TTC549 (cell line): ENCODE measurements around the gene MTUS2.
"Not testable (repeated sequence)": the region's sequence is repeated elsewhere in the genome, so short reads cannot be mapped to it uniquely, and the experiment has no call there.

Source experiments
- FAIRE-seq: peaks from 2 replicates; lab custom pipeline; 2012; peaks lifted over from hg19 to GRCh38; lab: Jason Lieb, UNC

The MTUS2 gene

GRCh38 chr13:28964052-28964451 is 143.9 kb downstream of the MTUS2 start:
- no peak for FAIRE-seq

- FAIRE-seq: no peak
Observed at GRCh38 chr13:28964803-28965202, 144.7 kb downstream of the MTUS2 start.

- no peak for FAIRE-seq
Observed at GRCh38 chr13:28967029-28967915, 147.1 kb downstream of the MTUS2 start.

- no peak for FAIRE-seq
Observed at GRCh38 chr13:28976195-28976594, 156.1 kb downstream of the MTUS2 start.

- no peak for FAIRE-seq
Observed at GRCh38 chr13:28976636-28977035, 156.5 kb downstream of the MTUS2 start.

GRCh38 chr13:28978574-28978973 is 158.4 kb downstream of the MTUS2 start:
- no peak for FAIRE-seq

GRCh38 chr13:28981530-28981929 is 161.4 kb downstream of the MTUS2 start:
- no peak for FAIRE-seq

GRCh38 chr13:28983641-28984040 is 163.5 kb downstream of the MTUS2 start:
- FAIRE-seq: no peak

GRCh38 chr13:28984326-28984725 is 164.2 kb downstream of the MTUS2 start:
- FAIRE-seq: no peak

GRCh38 chr13:28984825-28985224 is 164.7 kb downstream of the MTUS2 start:
- no peak for FAIRE-seq

- FAIRE-seq: not testable (repeated sequence)
Observed at GRCh38 chr13:28990378-28990777, 170.2 kb downstream of the MTUS2 start.

GRCh38 chr13:28991764-28992163 is 171.6 kb downstream of the MTUS2 start:
- FAIRE-seq: no peak

GRCh38 chr13:29000826-29001225 is 180.7 kb downstream of the MTUS2 start:
- FAIRE-seq: no peak

- no peak for FAIRE-seq
Observed at GRCh38 chr13:29005035-29005762, 185.1 kb downstream of the MTUS2 start.

GRCh38 chr13:29005763-29006120 is 185.6 kb downstream of the MTUS2 start:
- no peak for FAIRE-seq

- no peak for FAIRE-seq
Observed at GRCh38 chr13:29006359-29006850, 186.3 kb downstream of the MTUS2 start.

GRCh38 chr13:29008296-29008695 is 188.2 kb downstream of the MTUS2 start:
- no peak for FAIRE-seq

- no peak for FAIRE-seq
Observed at GRCh38 chr13:29020314-29020713, 200.2 kb downstream of the MTUS2 start.

GRCh38 chr13:29021311-29021710 is 201.2 kb downstream of the MTUS2 start:
- no peak for FAIRE-seq

- FAIRE-seq: no peak
Observed at GRCh38 chr13:29021717-29022116, 201.6 kb downstream of the MTUS2 start.

GRCh38 chr13:29022410-29022809 is 202.3 kb downstream of the MTUS2 start:
- no peak for FAIRE-seq

GRCh38 chr13:29022968-29023367 is 202.8 kb downstream of the MTUS2 start:
- no peak for FAIRE-seq

- FAIRE-seq: no peak
Observed at GRCh38 chr13:29024783-29025182, 204.6 kb downstream of the MTUS2 start.
